HG02852 (cell line): Measurements from ENCODE around the gene DPP10.
"Not testable (repeated sequence)": the region's sequence is repeated elsewhere in the genome, so short reads cannot be mapped to it uniquely, and the experiment has no call there.

Source experiments
- ATAC-seq: cut with Tn5 transposase; IDR thresholded peaks from one replicate; pipeline ENCODE4 v1.9.1; 2021; ENCODE audit warnings: mild to moderate bottlenecking, moderate library complexity; ENCODE audit not compliant: unreplicated experiment

The DPP10 gene

GRCh38 chr2:114442510-114442909 is at the start of gene DPP10:
Gene DPP10, plus strand, starts transcription at chr2:114442641.
- no peak for ATAC-seq

GRCh38 chr2:114400890-114401289 is 41.6 kb upstream of the DPP10 start:
- no peak for ATAC-seq

- ATAC-seq: no peak
Observed at GRCh38 chr2:114405247-114406116, 37.0 kb upstream of the DPP10 start.

- ATAC-seq: no peak
Observed at GRCh38 chr2:114406347-114406746, 36.1 kb upstream of the DPP10 start.

- not testable (repeated sequence) for ATAC-seq
Observed at GRCh38 chr2:114407353-114407752, 35.1 kb upstream of the DPP10 start.

- ATAC-seq: no peak
Observed at GRCh38 chr2:114421781-114422180, 20.7 kb upstream of the DPP10 start.

- ATAC-seq: no peak
Observed at GRCh38 chr2:114424699-114425098, 17.7 kb upstream of the DPP10 start.

- ATAC-seq: no peak
Observed at GRCh38 chr2:114426756-114427155, 15.7 kb upstream of the DPP10 start.

- no peak for ATAC-seq
Observed at GRCh38 chr2:114436329-114436728, 6.1 kb upstream of the DPP10 start.

GRCh38 chr2:114446571-114446970 is 4.1 kb downstream of the DPP10 start:
- ATAC-seq: no peak

GRCh38 chr2:114450639-114451038 is 8.2 kb downstream of the DPP10 start:
- no peak for ATAC-seq

GRCh38 chr2:114456566-114456965 is 14.1 kb downstream of the DPP10 start:
- ATAC-seq: no peak

- ATAC-seq: no peak
Observed at GRCh38 chr2:114457956-114458355, 15.5 kb downstream of the DPP10 start.

GRCh38 chr2:114461116-114461515 is 18.7 kb downstream of the DPP10 start:
- no peak for ATAC-seq

- ATAC-seq: no peak
Observed at GRCh38 chr2:114464961-114465706, 22.7 kb downstream of the DPP10 start.

GRCh38 chr2:114468343-114468742 is 25.9 kb downstream of the DPP10 start:
- ATAC-seq: no peak

- ATAC-seq: no peak
Observed at GRCh38 chr2:114472246-114472645, 29.8 kb downstream of the DPP10 start.

GRCh38 chr2:114472726-114473125 is 30.3 kb downstream of the DPP10 start:
- no peak for ATAC-seq

GRCh38 chr2:114488841-114489530 is 46.5 kb downstream of the DPP10 start:
- ATAC-seq: no peak

- ATAC-seq: no peak
Observed at GRCh38 chr2:114495046-114495445, 52.6 kb downstream of the DPP10 start.

GRCh38 chr2:114496959-114497358 is 54.5 kb downstream of the DPP10 start:
- no peak for ATAC-seq
